GM12874 (cell line): ENCODE results near the gene KCNN1.

Source experiments
- TF ChIP-seq, protein P1 (sequence below): IDR thresholded peaks from 2 replicates; pipeline ENCODE4 v1.5.1; 2011; ENCODE audit warnings: low read depth, mild to moderate bottlenecking, control low read depth, low read length, moderate library complexity; ENCODE audit not compliant: insufficient read depth

KCNN1 gene

GRCh38 chr19:18009412-18010066 is 42.6 kb downstream of the KCNN1 start:
- TF ChIP-seq, protein P1, sequence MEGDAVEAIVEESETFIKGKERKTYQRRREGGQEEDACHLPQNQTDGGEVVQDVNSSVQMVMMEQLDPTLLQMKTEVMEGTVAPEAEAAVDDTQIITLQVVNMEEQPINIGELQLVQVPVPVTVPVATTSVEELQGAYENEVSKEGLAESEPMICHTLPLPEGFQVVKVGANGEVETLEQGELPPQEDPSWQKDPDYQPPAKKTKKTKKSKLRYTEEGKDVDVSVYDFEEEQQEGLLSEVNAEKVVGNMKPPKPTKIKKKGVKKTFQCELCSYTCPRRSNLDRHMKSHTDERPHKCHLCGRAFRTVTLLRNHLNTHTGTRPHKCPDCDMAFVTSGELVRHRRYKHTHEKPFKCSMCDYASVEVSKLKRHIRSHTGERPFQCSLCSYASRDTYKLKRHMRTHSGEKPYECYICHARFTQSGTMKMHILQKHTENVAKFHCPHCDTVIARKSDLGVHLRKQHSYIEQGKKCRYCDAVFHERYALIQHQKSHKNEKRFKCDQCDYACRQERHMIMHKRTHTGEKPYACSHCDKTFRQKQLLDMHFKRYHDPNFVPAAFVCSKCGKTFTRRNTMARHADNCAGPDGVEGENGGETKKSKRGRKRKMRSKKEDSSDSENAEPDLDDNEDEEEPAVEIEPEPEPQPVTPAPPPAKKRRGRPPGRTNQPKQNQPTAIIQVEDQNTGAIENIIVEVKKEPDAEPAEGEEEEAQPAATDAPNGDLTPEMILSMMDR, result no peak

DNA sequence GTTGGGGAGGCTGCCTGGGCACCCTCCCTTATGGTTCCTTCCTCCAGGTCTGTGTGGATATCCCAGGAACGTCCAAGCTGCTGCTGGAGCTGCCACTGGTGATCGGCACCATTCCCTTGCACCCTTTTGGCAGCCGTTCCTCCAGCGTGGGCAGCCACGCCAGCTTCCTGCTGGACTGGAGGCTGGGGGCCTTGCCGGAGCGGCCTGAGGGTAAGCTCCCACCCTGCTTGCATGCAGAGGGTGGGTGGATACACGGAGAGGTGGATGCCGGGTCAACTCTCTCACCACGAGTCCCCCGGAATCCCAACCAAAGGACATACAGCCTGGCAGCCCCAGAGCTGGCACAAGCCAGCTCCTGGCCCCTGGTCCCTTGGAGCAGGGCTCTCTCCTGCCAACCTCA is 43.2 kb downstream of the KCNN1 start:
- TF ChIP-seq, protein P1, result no peak

DNA sequence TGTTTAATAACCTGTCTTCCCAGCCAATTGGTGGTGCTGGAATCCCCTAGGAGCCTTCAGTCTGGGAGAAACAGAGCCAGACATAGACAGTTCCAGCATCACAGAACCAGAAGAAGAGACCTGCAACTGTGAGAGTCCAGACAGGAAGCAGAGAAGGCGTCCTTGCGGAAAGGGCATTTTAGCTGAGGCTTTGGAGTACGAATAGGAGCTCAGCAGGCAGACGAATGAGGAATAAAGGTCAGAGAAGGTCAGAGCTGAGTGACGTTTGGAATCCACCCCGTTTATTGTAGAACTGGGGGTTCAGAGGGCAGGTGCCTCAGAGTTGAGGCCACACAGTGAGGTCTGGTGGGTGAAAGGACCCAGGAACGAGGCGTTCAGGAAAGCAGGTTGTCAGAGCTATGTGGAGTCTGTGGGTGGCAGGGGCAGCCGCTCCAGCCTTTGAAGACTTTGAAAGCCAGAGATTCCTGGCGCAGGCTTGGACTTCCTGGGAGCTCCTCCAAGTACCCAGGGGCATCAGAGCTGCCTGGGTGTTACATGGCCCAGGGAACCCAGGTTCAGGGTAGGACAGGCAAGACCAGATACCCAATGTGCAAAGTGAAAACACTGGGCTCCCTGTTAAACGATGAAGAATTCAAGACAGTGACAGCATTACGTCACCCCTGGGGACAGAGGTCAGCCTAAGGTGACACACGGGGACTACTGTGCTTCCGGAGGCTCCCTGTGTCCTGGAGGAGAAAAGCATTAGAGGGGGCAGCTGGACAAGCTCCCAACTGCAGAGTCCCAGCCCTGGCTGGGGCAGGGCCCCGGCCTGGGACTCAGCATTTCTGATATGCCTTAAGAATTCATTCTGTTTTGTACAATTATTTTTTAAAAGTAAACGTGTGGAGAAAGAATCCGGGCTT is 46.6 kb downstream of the KCNN1 start:
- TF ChIP-seq, protein P1, result no peak

DNA sequence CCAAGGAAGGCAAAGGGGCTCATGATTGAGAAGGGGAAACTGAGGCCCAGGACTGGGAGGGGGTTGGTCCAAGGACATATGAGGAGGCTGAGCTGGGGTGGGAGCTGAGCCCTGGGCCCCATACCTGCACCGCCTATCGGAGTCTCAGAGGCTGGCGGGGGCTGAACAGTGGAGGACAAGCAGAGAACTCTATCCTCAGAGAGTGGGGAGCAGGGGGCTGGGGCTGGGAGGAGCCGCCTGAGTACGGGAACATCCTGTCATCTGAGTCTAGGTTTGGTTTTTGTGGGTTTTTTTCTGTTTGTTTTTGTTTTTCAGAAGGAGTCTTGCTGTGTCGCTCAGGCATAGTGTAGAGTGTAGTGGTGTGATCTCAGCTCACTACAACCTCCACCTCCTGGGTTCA is 47.3 kb downstream of the KCNN1 start:
- TF ChIP-seq, protein P1, result no peak

DNA sequence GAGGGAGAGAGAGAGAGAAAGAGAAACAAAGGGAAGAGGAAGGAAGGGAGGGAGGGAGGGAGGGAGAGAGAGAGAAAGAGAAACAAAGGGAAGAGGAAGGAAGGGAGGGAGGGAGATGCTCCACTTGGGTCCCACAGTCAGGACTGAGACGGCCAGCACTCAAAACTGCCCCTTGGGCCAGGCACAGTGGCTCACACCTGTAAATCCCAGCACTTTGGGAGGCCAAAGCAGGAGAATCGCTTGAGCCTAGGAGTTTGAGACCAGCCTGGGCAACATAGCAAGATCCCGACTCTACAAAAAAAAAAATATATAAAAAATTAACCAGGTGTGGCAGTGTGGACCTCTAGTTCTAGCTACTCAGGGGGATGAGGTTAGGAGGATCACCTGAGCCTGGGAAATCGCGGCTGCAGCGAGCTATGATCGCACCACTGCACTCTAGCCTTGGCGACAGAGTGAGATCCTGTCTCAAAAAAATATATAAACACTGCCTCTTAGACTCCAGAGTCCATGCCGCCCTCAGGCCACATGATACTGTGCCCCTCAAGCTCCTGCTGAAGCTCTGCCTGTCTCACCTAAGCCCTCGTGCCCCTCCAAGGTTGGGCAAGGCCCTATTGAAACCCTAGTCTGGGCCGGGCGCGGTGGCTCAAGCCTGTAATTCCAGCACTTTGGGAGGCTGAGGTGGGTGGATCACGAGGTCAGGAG is 49.5 kb downstream of the KCNN1 start:
- TF ChIP-seq, protein P1, result no peak

- TF ChIP-seq, protein P1, result no peak
These were observed 50.6 kb downstream of the KCNN1 start for GRCh38 chr19:18017275-18018083.
